Measurements from ENCODE around the gene ZNF277.

ZNF277 gene

DNA sequence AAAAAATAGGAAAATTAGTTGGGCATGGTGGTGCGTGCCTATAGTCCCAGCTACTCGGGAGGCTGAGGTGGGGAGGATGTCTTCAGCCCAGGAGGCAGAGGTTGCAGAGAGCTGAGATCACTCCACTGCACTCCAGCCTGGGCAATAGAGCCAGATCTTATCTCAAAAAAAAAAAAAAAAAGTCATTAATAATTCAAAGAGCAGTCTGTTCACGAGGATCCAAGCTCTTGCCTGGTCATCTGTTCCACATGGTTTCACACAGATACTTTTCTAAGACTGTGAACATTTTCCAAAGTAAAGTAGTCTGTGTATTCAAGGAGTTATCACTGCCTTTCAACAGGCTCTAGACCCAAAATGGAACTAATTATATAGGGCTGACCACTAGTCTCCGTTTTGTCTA is 86.9 kb downstream of the ZNF277 start:
- no peak overlapping the region for H3K4me3 ChIP-seq (ENCODE audit: low read depth, low read length)
- TF ChIP-seq, protein P1, sequence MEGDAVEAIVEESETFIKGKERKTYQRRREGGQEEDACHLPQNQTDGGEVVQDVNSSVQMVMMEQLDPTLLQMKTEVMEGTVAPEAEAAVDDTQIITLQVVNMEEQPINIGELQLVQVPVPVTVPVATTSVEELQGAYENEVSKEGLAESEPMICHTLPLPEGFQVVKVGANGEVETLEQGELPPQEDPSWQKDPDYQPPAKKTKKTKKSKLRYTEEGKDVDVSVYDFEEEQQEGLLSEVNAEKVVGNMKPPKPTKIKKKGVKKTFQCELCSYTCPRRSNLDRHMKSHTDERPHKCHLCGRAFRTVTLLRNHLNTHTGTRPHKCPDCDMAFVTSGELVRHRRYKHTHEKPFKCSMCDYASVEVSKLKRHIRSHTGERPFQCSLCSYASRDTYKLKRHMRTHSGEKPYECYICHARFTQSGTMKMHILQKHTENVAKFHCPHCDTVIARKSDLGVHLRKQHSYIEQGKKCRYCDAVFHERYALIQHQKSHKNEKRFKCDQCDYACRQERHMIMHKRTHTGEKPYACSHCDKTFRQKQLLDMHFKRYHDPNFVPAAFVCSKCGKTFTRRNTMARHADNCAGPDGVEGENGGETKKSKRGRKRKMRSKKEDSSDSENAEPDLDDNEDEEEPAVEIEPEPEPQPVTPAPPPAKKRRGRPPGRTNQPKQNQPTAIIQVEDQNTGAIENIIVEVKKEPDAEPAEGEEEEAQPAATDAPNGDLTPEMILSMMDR (IDR thresholded peaks at IDR 0.05; ENCODE audit: insufficient read depth, low read depth, low read length, missing control alignments): no peak
- DNase-seq (ENCODE audit: low read depth): no peak

DNA sequence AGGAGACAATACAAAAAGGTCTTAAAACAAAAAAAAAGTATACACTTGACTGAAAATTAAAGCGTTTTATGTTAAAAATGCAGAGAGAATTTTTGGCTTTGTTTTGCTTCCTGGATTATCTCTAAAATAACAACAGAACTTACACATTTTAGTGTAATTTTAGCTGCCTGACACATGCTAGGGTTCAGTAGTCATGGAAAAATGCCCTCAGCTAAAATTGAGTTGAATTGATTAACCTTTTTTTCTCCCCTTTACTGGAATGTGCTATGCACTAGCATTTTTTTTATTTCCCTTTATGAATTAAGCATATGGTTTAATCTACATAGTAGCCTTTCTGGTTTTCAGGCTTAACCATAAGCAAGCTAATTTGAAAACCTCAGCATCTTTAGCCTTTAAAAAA is 89.9 kb downstream of the ZNF277 start:
- H3K4me3 ChIP-seq (ENCODE audit: low read depth, low read length): no peak overlapping the region
- no peak for DNase-seq (ENCODE audit: low read depth)
- TF ChIP-seq, protein P1 (IDR thresholded peaks at IDR 0.05; ENCODE audit: insufficient read depth, low read depth, low read length, missing control alignments): no peak

DNA sequence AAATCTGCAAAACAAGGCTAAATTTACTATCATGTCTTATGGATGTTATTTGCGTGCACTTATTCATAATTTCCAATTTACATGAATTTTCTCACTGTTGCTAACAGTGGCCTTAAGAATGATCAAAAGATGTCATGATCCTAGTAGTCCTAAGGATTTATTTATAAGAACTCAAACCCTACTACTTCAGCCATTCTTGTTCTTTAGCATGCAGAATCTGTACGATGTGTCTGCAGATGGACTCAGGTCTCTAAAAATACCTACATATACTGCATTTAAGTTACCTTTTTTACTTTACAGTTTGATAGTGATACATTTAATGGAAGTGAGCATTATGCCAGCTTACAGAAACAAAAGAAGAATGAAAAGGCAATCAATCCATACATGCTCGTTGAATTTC is 91.2 kb downstream of the ZNF277 start:
- no peak overlapping the region for H3K4me3 ChIP-seq (ENCODE audit: low read depth, low read length)
- TF ChIP-seq, protein P1 (IDR thresholded peaks at IDR 0.05; ENCODE audit: insufficient read depth, low read depth, low read length, missing control alignments): no peak
- no peak for DNase-seq (ENCODE audit: low read depth)

DNA sequence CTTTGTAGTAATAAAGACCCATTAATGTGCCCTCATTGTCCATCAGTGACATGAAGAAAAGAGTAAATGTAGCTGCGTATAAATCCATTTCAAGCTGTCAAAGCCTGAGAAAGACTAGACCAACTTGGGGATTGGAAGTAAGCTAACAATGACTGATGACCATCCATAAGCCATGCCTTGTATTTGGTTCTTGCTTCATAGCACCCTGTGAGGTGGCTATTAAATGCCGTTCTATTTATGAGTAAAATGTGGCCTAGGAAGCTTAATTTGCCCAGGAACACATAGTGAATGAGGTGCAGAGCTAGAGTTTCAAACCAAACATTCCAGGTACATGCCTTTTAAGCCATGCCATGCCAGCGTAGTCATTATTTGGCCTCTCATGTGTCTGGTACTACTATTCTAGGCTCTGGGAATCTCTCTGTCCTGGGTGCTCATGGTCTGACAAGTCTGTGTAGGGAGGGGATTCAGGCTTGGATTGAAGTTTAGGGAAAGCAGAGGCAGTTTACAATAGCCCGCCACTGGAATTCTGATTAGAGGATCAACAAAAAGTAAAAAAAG is 92.1 kb downstream of the ZNF277 start:
- no peak overlapping the region for H3K4me3 ChIP-seq (ENCODE audit: low read depth, low read length)
- TF ChIP-seq, protein P1 (IDR thresholded peaks at IDR 0.05; ENCODE audit: insufficient read depth, low read depth, low read length, missing control alignments): no peak
- no peak for DNase-seq (ENCODE audit: low read depth)

DNA sequence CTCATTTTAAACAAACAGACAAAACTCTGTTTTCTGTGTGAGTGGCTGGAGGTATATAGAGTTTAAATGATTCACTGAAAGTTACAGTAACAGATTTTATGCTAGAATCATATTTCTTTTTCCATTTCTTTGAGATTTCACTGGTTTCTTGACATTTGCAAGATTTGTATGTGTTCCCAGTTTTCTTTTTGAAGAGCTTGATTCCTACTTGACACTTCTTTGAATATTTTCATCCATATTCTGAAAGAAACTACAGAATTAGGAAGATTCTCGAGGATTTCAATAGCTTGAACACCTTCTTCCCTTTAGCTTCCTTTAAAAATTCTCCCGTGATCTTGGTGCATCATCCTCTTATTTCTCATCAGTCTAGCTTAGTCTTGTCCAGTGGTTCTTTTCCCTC is 93.6 kb downstream of the ZNF277 start:
- TF ChIP-seq, protein P1 (IDR thresholded peaks at IDR 0.05; ENCODE audit: insufficient read depth, low read depth, low read length, missing control alignments): no peak
- no peak overlapping the region for H3K4me3 ChIP-seq (ENCODE audit: low read depth, low read length)
- DNase-seq (ENCODE audit: low read depth): no peak

DNA sequence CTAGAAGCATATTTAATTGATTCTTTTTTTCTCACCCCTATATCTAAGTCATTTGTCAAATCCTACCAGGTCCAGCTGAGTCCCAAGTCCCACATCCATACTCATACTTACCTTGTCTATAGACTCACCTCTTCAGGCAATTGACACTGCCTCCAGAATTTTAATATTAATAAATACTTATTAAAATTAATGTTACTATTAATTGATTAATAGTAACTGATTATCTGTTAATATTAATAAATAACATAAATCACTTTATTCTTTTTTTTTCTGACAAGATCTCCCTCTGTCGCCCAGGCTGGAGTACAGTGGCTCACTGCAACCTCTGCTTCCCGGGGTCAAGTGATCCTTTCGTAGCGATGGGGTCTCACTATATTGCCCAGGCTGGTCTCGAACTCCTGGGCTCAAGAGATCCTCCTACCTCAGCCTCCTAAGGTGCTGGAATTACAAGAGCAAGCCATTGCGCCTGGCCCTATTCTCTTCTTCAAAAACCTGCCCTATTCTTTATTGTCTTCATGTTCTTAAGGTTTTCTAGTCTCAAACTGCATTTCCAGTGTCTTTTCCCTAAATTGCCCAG is 94.4 kb downstream of the ZNF277 start:
- DNase-seq (ENCODE audit: low read depth): no peak
- H3K4me3 ChIP-seq (ENCODE audit: low read depth, low read length): no peak overlapping the region
- TF ChIP-seq, protein P1 (IDR thresholded peaks at IDR 0.05; ENCODE audit: insufficient read depth, low read depth, low read length, missing control alignments): no peak

DNA sequence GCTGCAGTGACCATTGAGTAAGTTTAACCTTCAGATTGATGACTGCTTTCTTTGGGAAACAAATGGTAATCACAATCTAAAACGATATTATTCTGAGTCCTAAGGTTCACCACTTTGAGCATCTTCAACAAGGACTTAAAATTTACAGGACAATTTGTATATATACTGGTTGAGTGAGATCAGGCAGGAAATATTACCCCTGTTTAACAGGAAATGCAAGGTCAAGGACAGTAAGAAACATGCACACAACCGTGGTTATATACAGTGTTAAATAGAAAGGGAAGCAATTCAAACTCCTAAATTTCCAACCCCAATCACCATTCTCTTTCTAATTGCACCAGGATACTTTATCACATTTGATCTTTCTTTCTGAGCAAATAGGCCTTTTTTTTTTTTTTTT is 96.1 kb downstream of the ZNF277 start:
- no peak for DNase-seq (ENCODE audit: low read depth)
- no peak overlapping the region for H3K4me3 ChIP-seq (ENCODE audit: low read depth, low read length)
- TF ChIP-seq, protein P1 (IDR thresholded peaks at IDR 0.05; ENCODE audit: insufficient read depth, low read depth, low read length, missing control alignments): no peak
